T-helper 1 cell treated with Interleukin-12 subunit alpha and Interleukin-12 subunit beta and Interleukin-4 antibody, amounts not matched to agents 30 ng/mL and 1 ng/mL, for 36 hours (primary cell): ENCODE results near the gene CCDC92. TPM values are rescaled to one million over a fixed set of nuclear protein-coding genes. Genes with fewer than 3 reads are reported as not detected.

Source experiments
- intact Hi-C: fragments of 100-400 bp; cut with micrococcal nuclease; formaldehyde crosslinking; loops from one replicate; pipeline ENCODE4 v1.15.1; 2024
- total RNA-seq: library from RNA; stranded (reverse); gene quantifications from 2 replicates; pipeline ENCODE4 v1.2.3, GENCODE V29; 2022

The CCDC92 gene
- total RNA-seq, 1 donor from 2014 or later: 22.3 TPM

DNA sequence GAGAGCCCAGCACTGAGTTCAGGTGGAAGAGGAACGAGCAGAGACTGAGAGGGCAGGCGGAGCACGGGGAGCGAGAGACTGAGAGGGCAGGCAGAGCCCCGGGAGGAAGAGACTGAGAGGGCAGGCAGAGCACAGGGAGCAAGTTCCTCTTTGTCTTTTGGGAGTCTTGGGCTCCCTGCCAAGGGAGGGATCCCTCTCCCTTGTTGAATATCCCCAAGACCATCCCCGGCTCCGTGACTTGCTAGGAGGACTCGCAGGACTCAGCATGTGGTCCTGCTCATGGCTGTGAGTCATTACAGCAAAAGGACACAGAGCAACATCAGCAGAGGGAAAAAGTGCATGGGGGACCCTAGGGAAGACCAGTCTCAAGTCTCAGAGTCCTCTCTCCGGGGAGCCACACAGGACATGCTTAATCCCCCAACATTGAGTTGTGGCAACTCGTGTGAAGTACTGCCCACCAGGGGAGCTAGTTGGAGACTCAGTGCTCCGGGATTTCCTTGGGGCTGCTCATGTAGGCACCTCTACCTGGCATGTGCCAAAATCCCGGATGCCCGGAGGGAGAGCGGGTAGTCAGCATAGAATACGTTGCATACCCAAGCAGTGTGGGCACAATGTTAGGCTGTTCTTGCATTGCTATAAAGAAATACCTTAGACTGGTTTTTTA lies 81.0 kb downstream of the CCDC92 start:
- intact Hi-C loops: no loop called here

- intact Hi-C loops: no loop called here
Observed at GRCh38 chr12:123891011-123891410, 81.6 kb downstream of the CCDC92 start.

GRCh38 chr12:123890536-123890902 lies 82.1 kb downstream of the CCDC92 start:
- intact Hi-C loops: no loop called here

DNA sequence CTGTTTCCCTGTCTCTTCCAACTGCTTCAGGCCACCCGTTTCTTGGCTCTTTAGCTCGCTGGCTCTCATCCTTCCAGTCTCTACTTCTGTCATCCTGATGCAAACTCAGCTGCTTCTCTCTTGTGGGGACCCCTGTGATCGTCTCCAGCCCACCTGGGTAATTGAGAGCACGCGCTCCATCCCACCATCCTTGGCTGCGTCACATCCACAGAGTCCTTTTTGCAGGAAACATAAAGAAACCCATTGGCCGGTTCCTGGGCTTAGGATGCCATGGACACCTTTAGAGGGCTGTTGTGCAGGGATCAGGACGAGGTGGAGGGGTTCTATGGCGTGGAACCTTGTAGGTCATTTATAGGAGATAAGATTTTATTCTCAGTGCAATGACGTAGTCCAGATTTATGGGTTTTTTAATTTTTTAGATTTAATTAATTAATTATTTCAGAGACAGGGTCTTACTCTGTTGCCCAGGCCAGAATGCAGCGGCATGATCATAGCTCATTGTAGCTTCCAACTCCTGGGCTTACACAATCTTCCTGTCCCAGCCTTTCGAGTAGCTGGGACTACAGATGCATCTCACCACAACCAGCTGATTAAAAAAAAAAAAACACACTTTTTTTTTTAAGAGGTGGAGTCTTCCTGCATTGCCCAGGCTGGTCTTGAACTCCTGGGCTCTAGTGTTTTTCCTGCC lies 82.6 kb downstream of the CCDC92 start:
- intact Hi-C loops: no loop called here

DNA sequence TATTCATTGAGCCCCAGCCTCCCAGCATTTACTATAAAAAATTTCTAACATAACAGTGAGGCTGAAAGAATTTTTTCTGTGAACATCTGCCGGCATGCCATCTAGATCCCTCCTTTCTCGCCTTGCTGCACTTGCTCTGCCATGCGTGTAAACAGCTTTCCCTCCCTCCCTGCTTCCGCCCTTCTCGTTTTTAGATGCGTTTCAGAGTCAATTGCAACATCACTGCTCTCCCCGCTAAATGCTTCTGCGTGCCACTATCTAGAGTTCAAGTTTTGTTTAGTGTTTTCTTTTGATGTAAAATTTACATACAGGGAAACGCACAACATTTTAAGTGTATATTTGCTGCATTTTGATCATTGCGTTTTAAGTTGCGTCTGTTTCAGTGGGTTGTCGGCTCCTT lies 83.6 kb downstream of the CCDC92 start:
- intact Hi-C loops: no loop called here

DNA sequence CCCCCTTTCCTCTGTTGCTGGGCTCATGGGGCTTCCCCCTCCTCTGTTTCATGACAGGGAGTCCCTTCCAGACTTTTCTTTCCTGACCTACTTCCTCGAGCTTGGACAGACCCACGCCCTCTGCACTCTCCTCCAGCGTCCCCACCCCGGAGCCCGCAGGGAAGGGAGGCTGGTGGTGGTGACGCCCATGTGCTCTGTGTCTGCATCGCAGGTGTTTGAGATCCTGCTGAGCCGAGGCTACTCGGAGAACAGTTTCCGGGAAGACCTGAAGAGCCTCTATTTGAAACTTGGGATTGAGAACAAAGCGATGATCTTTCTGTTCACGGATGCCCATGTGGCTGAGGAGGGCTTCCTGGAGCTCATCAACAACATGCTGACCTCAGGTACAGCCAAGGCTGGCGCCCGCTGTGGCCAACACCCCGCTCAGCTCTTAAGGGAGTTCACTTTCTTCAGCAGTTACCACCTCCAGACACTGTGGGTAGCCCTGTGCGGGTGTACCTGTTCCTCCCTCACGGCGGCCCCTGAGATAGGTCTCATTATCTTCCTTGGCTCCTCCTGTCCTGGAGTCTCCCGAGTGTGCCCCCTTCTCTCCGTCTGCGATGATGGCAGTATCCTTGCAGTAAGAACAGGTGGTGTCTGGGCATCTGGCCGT lies 85.6 kb downstream of the CCDC92 start:
- intact Hi-C loops: no loop called here

- intact Hi-C loops: no loop called here
Observed at GRCh38 chr12:123886258-123886657, 86.4 kb downstream of the CCDC92 start.

Other genes starting within 250 kb of the CCDC92 start
- 0.20 and 0.25 TPM in 2 replicates for gene DNAH10, start 210.5 kb downstream of the CCDC92 start, total RNA-seq
- gene ZNF664, start 384 bp upstream of the CCDC92 start, total RNA-seq: 53.7 and 55.1 TPM in 2 replicates